Measurements from ENCODE around the gene EVL. TPM values are rescaled to one million over a fixed set of nuclear protein-coding genes. Genes with fewer than 3 reads are reported as not detected.

EVL gene
- total RNA-seq, 1 donor from 2014 or later = 98.9 TPM

- Mint-ChIP-seq H3K4me1 (ENCODE audit: low read depth) (no peaks in the 10 kb centered on the region), H3K27me3 (ENCODE audit: low read depth) (no peaks in the 10 kb centered on the region), H3K36me3 (ENCODE audit: low read depth) (peaks cover 11% of the 10 kb centered on the region), H3K4me3 (ENCODE audit: unreplicated experiment) (no peak overlapping the region), H3K9me3 (ENCODE audit: low read depth) (no peaks in the 10 kb centered on the region), H3K27ac (ENCODE audit: unreplicated experiment) (no peak overlapping the region)
- TF ChIP-seq, protein P1, sequence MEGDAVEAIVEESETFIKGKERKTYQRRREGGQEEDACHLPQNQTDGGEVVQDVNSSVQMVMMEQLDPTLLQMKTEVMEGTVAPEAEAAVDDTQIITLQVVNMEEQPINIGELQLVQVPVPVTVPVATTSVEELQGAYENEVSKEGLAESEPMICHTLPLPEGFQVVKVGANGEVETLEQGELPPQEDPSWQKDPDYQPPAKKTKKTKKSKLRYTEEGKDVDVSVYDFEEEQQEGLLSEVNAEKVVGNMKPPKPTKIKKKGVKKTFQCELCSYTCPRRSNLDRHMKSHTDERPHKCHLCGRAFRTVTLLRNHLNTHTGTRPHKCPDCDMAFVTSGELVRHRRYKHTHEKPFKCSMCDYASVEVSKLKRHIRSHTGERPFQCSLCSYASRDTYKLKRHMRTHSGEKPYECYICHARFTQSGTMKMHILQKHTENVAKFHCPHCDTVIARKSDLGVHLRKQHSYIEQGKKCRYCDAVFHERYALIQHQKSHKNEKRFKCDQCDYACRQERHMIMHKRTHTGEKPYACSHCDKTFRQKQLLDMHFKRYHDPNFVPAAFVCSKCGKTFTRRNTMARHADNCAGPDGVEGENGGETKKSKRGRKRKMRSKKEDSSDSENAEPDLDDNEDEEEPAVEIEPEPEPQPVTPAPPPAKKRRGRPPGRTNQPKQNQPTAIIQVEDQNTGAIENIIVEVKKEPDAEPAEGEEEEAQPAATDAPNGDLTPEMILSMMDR (IDR thresholded peaks at IDR 0.05) = no peak
- DNase-seq (ENCODE audit: low spot score) = no peak
These were observed 59.4 kb downstream of the EVL start for GRCh38 chr14:100124551-100125088.

- no peaks in the 10 kb centered on the region for H3K9me3 Mint-ChIP-seq (ENCODE audit: low read depth)
- no peak for DNase-seq (ENCODE audit: low spot score)
- TF ChIP-seq, protein P1 (IDR thresholded peaks at IDR 0.05) = no peak
- H3K36me3 Mint-ChIP-seq (ENCODE audit: low read depth) = peaks cover 15% of the 10 kb centered on the region
- no peak overlapping the region for H3K27ac Mint-ChIP-seq (ENCODE audit: unreplicated experiment)
- no peaks in the 10 kb centered on the region for H3K27me3 Mint-ChIP-seq (ENCODE audit: low read depth)
- H3K4me3 Mint-ChIP-seq (ENCODE audit: unreplicated experiment) = no peak overlapping the region
- peaks cover under 1% of the 10 kb centered on the region for H3K4me1 Mint-ChIP-seq (ENCODE audit: low read depth)
These were observed 61.2 kb downstream of the EVL start for GRCh38 chr14:100126401-100126800.

GRCh38 chr14:100127853-100128455 is 62.7 kb downstream of the EVL start:
- peaks cover 16% of the 10 kb centered on the region for H3K36me3 Mint-ChIP-seq (ENCODE audit: low read depth)
- H3K9me3 Mint-ChIP-seq (ENCODE audit: low read depth) = no peaks in the 10 kb centered on the region
- H3K4me3 Mint-ChIP-seq (ENCODE audit: unreplicated experiment) = no peak overlapping the region
- H3K27me3 Mint-ChIP-seq (ENCODE audit: low read depth) = no peaks in the 10 kb centered on the region
- peaks cover 3% of the 10 kb centered on the region for H3K4me1 Mint-ChIP-seq (ENCODE audit: low read depth)
- H3K27ac Mint-ChIP-seq (ENCODE audit: unreplicated experiment) = no peak overlapping the region
- DNase-seq (ENCODE audit: low spot score) = no peak
- TF ChIP-seq, protein P1 (IDR thresholded peaks at IDR 0.05) = no peak

GRCh38 chr14:100128688-100129087 is 63.5 kb downstream of the EVL start:
- peaks cover 19% of the 10 kb centered on the region for H3K36me3 Mint-ChIP-seq (ENCODE audit: low read depth)
- TF ChIP-seq, protein P1 (IDR thresholded peaks at IDR 0.05) = no peak
- H3K27ac Mint-ChIP-seq (ENCODE audit: unreplicated experiment) = no peak overlapping the region
- no peak for DNase-seq (ENCODE audit: low spot score)
- H3K27me3 Mint-ChIP-seq (ENCODE audit: low read depth) = no peaks in the 10 kb centered on the region
- H3K4me1 Mint-ChIP-seq (ENCODE audit: low read depth) = peaks cover 3% of the 10 kb centered on the region
- no peaks in the 10 kb centered on the region for H3K9me3 Mint-ChIP-seq (ENCODE audit: low read depth)
- H3K4me3 Mint-ChIP-seq (ENCODE audit: unreplicated experiment) = no peak overlapping the region

DNA sequence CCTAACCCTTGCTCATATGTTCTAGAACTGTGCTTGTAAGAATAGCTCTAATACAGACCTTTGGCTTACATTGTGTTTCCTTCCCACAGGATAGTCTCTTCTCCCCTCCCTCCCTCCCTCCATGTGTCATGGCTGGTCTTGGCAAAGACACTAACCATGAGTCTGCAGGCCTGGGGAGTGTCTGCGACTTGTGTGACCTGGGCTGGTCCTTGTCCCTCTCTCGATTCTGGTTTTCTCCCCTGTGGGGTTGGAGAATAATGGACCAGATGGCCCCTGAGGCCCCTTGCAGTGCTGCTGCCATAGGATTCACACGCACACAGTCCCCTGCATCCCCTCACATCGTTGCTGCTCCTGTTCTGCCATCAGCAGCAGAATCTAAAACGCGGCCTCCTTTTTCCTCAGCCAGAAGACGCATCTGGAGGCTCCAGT is 64.0 kb downstream of the EVL start:
- DNase-seq (ENCODE audit: low spot score) = no peak
- Mint-ChIP-seq H3K27ac (ENCODE audit: unreplicated experiment) (no peak overlapping the region), H3K9me3 (ENCODE audit: low read depth) (no peaks in the 10 kb centered on the region), H3K36me3 (ENCODE audit: low read depth) (peaks cover 23% of the 10 kb centered on the region), H3K4me1 (ENCODE audit: low read depth) (peaks cover 3% of the 10 kb centered on the region), H3K4me3 (ENCODE audit: unreplicated experiment) (no peak overlapping the region), H3K27me3 (ENCODE audit: low read depth) (no peaks in the 10 kb centered on the region)
- TF ChIP-seq, protein P1 (IDR thresholded peaks at IDR 0.05) = no peak

Measured in chondrocyte (in vitro differentiated cells).